ENCODE results near the gene SLCO2B1.

SLCO2B1 gene

DNA sequence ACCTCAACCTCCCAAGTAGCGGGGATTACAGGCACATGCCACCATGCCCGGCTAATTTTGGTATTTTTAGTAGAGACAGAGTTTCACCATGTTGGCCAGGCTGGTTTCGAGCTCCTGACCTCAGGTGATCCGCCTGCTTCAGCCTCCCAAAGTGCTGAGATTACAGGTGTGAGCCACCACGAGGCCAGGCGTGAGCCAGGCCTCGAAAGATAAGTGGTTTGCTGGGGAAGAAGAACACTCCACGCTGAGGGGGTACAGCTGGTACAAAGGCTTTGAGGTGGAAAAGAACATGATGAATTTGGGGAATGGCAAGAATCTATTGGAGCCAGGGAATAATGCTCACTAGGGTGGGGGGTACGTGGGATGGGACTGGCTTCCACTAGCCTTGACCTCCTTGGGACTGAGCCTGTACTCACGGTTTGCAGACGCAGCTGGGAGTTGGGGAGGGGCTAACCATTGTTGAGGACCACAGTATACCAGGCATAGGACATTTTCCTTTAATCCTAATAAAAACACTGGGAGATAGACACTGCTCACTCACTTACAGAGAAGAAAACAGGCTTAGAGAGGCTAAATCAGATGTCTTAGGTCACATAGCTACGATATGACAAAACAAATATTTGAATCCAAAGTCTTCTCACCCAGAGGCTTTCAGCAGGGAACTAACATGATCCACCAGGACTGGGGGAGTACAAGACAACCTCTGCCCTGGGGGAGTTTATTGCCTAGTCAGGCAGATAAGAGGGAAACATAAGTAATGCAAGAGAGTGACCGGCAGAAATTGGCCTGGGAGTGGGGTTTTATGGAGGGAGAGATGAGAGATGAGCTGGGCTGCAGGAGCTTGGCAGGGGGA is 4.9 kb downstream of the SLCO2B1 start:
- TF ChIP-seq, protein P1, sequence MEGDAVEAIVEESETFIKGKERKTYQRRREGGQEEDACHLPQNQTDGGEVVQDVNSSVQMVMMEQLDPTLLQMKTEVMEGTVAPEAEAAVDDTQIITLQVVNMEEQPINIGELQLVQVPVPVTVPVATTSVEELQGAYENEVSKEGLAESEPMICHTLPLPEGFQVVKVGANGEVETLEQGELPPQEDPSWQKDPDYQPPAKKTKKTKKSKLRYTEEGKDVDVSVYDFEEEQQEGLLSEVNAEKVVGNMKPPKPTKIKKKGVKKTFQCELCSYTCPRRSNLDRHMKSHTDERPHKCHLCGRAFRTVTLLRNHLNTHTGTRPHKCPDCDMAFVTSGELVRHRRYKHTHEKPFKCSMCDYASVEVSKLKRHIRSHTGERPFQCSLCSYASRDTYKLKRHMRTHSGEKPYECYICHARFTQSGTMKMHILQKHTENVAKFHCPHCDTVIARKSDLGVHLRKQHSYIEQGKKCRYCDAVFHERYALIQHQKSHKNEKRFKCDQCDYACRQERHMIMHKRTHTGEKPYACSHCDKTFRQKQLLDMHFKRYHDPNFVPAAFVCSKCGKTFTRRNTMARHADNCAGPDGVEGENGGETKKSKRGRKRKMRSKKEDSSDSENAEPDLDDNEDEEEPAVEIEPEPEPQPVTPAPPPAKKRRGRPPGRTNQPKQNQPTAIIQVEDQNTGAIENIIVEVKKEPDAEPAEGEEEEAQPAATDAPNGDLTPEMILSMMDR (IDR thresholded peaks at IDR 0.05; ENCODE audit: borderline replicate concordance, insufficient read depth, low read depth, low read length), result no peak

DNA sequence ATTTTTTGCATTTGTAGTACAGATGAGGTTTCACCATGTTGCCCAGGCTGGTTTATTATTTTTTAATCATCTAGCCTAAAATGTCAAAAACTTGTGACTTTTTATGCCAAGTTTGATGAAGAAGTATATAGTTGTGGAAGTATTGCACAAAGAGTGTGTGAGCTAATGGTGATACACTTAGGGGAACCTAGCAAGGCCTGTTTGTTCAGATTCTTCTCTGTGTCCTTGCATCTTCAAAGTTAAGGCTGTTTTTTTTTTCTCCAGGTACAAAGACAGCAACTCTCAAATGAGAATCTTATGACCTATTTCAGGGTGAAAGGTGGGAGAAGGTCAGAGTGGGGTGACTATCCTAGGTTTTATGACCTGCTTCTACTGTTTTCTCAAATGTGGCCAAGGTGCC is 7.3 kb downstream of the SLCO2B1 start:
- no peak overlapping the region for H3K4me3 ChIP-seq (ENCODE audit: low read depth, low read length)
- TF ChIP-seq, protein P1 (IDR thresholded peaks at IDR 0.05; ENCODE audit: borderline replicate concordance, insufficient read depth, low read depth, low read length), result no peak

More for the DNA sequence above, 4.9 kb downstream of the SLCO2B1 start:
- no peak overlapping the region for H3K4me3 ChIP-seq (ENCODE audit: low read depth, low read length)

DNA sequence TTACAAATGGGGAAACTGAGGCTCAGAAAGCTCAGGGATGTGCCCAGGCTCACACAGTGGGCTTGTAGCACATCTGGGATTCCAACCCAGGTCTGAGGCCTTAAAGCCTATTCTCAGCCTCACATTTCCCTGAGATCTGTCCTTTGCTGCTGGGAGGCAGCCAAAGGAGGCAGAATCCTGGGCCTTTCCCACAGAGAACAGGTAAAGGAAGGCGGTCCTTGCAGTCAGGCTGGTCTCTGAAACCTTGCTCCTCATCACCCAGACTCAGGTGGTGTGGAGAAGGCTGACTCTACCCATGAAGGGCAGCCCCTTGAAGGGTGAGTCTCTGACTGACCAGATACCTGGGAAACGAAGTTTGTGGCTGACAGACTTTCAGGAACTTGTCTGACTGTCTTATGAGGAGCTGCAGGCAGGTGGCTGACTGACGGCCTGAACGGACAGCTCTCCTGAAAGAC is 7.8 kb downstream of the SLCO2B1 start:
- TF ChIP-seq, protein P1 (IDR thresholded peaks at IDR 0.05; ENCODE audit: borderline replicate concordance, insufficient read depth, low read depth, low read length), result no peak
- no peak overlapping the region for H3K4me3 ChIP-seq (ENCODE audit: low read depth, low read length)

DNA sequence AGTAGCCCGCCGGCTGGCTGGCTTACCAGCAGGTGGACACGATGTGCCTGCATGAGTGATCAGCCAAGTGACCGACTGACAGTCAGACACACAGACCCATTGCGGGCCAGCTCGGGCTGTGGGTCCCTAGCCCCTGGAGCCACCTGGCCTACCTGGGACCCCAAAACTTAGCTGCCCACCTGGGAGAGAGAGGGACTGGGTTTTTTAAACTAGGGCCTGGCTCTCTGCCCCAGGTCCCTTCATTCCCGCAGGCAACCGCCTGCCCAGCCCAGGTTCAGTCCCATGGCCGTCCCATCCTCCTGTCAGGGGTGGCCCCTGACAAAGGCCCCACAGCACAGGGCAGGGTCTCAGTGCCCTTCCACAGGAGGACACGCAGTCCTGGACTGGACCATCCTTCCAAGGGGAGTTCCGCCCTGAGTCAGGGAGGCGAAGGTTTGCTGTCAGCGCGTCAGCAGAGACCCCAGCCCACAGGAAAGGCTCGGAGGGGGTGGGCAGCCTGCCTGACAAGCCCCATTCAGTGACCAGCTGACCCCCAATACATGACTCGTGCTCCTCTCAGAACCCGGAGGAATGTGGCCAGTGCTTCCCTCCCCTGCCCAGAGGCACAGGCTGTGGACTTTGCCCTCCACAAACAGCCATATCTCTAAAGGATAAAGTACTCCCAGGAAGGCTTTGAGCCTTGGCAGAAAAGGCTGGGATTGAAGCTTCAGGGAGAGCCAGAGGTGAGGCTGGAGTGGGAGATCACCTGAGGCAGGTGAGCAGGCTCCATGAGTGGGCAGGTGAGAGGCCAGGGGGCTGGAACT is 8.4 kb downstream of the SLCO2B1 start:
- H3K4me3 ChIP-seq (ENCODE audit: low read depth, low read length), result no peak overlapping the region
- TF ChIP-seq, protein P1 (IDR thresholded peaks at IDR 0.05; ENCODE audit: borderline replicate concordance, insufficient read depth, low read depth, low read length), result no peak

DNA sequence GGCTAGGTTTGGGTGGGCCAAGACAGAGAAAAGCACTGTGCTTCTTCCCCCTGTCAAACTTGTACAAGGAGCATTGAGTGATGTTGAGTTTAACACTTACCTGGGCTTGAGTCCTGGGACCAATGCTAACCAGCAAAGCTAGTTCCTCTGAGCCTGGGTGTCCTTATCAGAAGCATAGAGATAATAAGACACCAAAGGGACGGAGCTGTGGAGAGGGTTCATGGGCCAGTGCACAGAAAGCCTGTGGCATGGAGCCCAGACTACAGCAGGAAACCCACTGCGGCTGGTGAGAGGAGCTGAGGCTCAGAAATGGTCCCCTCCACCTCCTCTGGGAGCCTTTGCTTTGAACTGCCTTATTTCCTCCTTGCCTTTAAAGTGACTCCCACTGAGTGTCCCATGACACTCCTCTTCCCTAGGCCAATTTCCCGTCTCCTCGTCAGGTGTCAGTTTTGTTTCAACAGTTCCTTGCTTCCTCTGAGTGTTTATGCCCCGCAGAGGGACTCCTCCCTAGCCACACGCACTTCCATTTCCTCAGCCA is 9.4 kb downstream of the SLCO2B1 start:
- TF ChIP-seq, protein P1 (IDR thresholded peaks at IDR 0.05; ENCODE audit: borderline replicate concordance, insufficient read depth, low read depth, low read length), result no peak
- H3K4me3 ChIP-seq (ENCODE audit: low read depth, low read length), result no peak overlapping the region

DNA sequence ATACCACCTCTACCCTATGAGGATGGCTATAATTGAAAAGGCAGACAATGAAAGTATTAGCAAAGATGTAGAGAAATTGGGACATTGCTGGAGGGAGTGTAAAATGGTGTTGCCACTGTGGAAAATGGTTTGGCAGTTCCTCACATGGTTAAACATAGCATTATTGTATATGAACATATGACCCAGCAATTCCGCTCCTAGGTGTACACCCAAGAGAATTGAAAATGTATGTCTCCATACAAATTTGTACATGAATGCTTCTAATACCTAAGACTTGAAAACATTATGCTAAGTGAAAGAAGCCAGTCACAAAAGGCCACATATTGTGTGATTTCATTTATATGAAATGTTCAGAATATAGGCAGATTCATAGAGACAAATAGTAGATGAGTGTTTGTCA is 10.0 kb downstream of the SLCO2B1 start:
- TF ChIP-seq, protein P1 (IDR thresholded peaks at IDR 0.05; ENCODE audit: borderline replicate concordance, insufficient read depth, low read depth, low read length), result no peak
- no peak overlapping the region for H3K4me3 ChIP-seq (ENCODE audit: low read depth, low read length)

Data from GM12875 (cell line).